Occipital lobe (tissue), 2 donors: ENCODE data around the gene COMMD6. TPM values are rescaled to one million over a fixed set of nuclear protein-coding genes. Genes with fewer than 3 reads are reported as not detected.

Experiments used
- DNase-seq: peaks from one replicate; lab custom pipeline; 2025; lab: John Stamatoyannopoulos, UW
- total RNA-seq: library from RNA; depleted of rRNA; stranded (reverse); fragments of >200 nt; gene quantifications from one replicate; pipeline ENCODE4 v1.2.3, GENCODE V29; 2014

Gene COMMD6
- total RNA-seq, 1 donor from 2014 or later: 103 TPM

GRCh38 chr13:75485286-75486062, 52.2 kb downstream of the COMMD6 start:
- DNase-seq: no peak

- DNase-seq: no peak
Observed at GRCh38 chr13:75482820-75483079, 54.9 kb downstream of the COMMD6 start.

DNA sequence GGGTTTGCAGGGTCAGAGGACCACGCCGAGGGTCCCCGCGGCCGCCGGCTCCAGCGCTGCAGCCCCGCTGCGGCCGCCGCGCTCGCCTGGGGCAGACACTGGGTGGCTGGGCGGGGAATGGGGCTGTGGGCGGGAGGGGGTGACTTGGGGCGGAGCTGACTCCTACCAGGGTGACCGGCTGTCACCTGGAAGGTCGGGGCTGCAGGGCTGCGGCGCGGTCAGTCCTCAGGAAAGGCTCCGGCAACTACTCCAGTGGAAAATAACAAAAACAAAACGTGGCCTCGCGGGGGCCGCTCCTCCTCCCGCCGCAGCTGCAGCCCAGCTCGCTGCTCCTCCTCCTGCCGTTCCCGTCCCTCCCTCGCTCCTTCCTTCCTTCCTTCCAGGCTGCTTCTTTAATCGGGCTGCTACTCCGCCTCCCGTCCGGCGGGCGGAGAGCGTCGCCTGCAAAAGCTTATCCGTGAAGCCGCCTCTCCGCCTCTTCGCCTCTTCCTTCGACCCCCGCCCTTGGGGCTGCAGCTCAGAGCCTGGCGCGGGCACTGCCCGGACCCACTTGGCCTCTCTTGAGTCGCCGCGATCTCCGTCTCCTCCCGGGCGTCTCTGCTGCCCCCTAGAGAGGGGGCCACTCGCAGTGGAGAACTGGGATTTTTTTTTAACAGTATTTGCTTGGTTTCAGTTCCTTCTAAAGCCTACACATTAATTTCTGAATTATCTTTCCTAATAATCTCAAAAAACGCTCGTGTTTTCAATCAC, 55.4 kb downstream of the COMMD6 start, which contains the start of gene TBC1D4:
TSS of gene TBC1D4 (minus strand) at position 100 of the 750 bp plus-strand sequence. CDS start 402 bp downstream, outside the sequence.
- DNase-seq: peak; percentile 71

GRCh38 chr13:75481176-75482069, 56.2 kb downstream of the COMMD6 start:
- peak; percentile 26 for DNase-seq

GRCh38 chr13:75480671-75481175, 56.9 kb downstream of the COMMD6 start:
- peak; percentile 36 for DNase-seq

DNA sequence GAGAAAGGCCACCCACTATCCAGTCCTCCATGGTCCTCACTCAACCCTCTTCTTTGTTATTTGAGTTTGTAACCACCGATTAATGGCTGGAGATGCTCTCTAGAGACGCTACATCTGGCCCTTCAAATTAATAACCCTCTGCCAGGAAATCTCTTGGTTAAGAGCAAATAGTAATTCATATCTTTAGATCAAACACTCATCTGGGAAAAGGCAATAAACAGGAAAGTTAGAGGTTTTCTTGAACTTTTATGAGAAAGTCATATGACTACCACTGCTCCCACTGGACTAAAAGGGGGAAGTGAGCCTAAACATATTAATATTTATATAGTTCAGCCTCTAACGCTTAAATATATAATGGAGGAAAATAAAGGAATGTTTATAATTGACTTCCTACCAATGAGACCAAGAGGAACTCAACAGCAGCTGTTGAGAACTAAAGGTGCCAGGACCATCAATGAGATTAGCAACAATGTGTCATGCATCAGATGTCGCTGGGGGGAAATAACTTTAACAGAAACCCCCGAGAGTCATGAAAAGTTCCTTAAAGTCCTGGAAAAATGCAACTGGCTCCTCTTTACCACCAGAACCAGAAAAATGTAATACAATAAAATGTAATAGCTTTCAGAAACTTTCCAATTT, 58.4 kb downstream of the COMMD6 start:
- no peak for DNase-seq

DNA sequence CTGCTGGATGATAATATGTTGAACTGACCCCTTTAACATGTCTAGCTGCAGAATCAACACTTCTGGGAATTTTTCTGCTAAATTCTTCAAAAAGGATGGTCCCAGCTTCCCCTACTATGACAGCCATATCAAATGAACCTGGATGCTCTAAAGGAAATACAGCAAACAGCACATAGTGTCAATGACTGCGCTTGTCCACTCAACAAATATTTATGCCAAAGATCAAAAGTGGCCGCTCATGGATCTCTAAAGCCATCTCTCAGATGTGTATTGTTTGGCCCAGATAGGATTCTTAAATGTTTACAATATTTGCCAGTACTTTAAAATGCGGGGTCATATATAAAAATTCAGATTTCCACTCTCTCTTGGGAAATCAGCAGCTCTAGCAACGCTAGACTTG, 59.0 kb downstream of the COMMD6 start:
- no peak for DNase-seq

Other genes with a start within 250 kb of the COMMD6 start
- 17.6 TPM for gene TBC1D4, start 55.7 kb downstream of the COMMD6 start, total RNA-seq
- gene UCHL3, start 11.9 kb upstream of the COMMD6 start, total RNA-seq: 40.4 TPM
- 132 TPM for gene LMO7, start 98.5 kb upstream of the COMMD6 start, total RNA-seq